K562 (cell line): Measurements from ENCODE around the gene CEP76. TPM values are rescaled to one million over a fixed set of nuclear protein-coding genes. Genes with fewer than 3 reads are reported as not detected.

Experiments used
- BDP1 ChIP-seq: IDR thresholded peaks from 3 replicates; pipeline ENCODE4 v1.6.1; 2011; ENCODE audit not compliant: insufficient read length, insufficient read depth
- DACH1 ChIP-seq: fragments of 450-650 bp; IDR thresholded peaks from 2 replicates; pipeline ENCODE4 v1.6.1; 2018; ENCODE audit not compliant: partially characterized antibody
- GMEB1 ChIP-seq: fragments of 250-450 bp; sonication (Bioruptor Pico); IDR thresholded peaks from 2 replicates; pipeline ENCODE4 v1.4.0; 2020; ENCODE audit warnings: mild to moderate bottlenecking
- GTF2E2 ChIP-seq: fragments of 200-800 bp; sonication (Bioruptor generic); IDR thresholded peaks from 2 replicates; pipeline ENCODE4 v1.6.1; 2016; ENCODE audit warnings: missing genetic modification characterization, missing compliant biosample characterization
- HINFP ChIP-seq: fragments of 450-650 bp; conservative IDR thresholded peaks from 2 replicates; pipeline ENCODE4 v1.6.1; 2016; ENCODE audit warnings: missing genetic modification characterization, low read depth, mild to moderate bottlenecking, control low read depth, missing compliant biosample characterization
- MAFG ChIP-seq: fragments of 450-650 bp; conservative IDR thresholded peaks from 2 replicates; pipeline ENCODE4 v1.6.1; 2016; ENCODE audit warnings: missing genetic modification characterization, missing compliant biosample characterization
- NEUROD1 ChIP-seq: fragments of 150-350 bp; IDR thresholded peaks from 2 replicates; pipeline ENCODE4 v1.6.1; 2014; ENCODE audit warnings: borderline replicate concordance, low read length, low read depth; ENCODE audit not compliant: partially characterized antibody
- NFATC3 ChIP-seq: fragments of 450-650 bp; IDR thresholded peaks from 2 replicates; pipeline ENCODE4 v1.6.1; 2017; ENCODE audit warnings: mild to moderate bottlenecking
- NFYB ChIP-seq: IDR thresholded peaks from 2 replicates; pipeline ENCODE4 v1.6.1; 2011; ENCODE audit warnings: mild to moderate bottlenecking, moderate library complexity; ENCODE audit not compliant: insufficient read length; ENCODE audit errors: extremely low read depth
- PHTF2 ChIP-seq: fragments of 250-450 bp; sonication (Bioruptor Pico); IDR thresholded peaks from 2 replicates; pipeline ENCODE4 v1.5.0; 2021; ENCODE audit warnings: mild to moderate bottlenecking
- SMAD1 ChIP-seq: fragments of 150-350 bp; IDR thresholded peaks from 2 replicates; pipeline ENCODE4 v1.6.1; 2014; ENCODE audit warnings: low read length, low read depth; ENCODE audit not compliant: partially characterized antibody
- TFE3 ChIP-seq: fragments of 450-650 bp; formaldehyde crosslinking; IDR thresholded peaks from 2 replicates; pipeline ENCODE4 v1.4.0; 2020; ENCODE audit warnings: mild to moderate bottlenecking, mixed read lengths
- USF1 ChIP-seq: sonication (generic); formaldehyde crosslinking; IDR thresholded peaks from 2 replicates; pipeline ENCODE4 v1.9.0; 2022; ENCODE audit warnings: mild to moderate bottlenecking, missing genetic modification reagents
- USF2 ChIP-seq: sonication (generic); formaldehyde crosslinking; IDR thresholded peaks from 2 replicates; pipeline ENCODE4 v1.5.0; 2020; ENCODE audit warnings: missing genetic modification reagents
- ZNF449 ChIP-seq: fragments of 250-450 bp; sonication (Bioruptor Pico); IDR thresholded peaks from 2 replicates; pipeline ENCODE4 v1.8.0; 2022; ENCODE audit warnings: moderate library complexity, mild to moderate bottlenecking, inconsistent platforms
- ZNF639 ChIP-seq, 2 experiments: fragments of 200-800 bp in 1 of 2; sonication (Bioruptor generic) in 1 of 2; sonication (generic) in 1 of 2; formaldehyde crosslinking in 1 of 2; IDR thresholded peaks in 1 of 2; conservative IDR thresholded peaks in 1 of 2; 2 replicates each; pipeline versions ENCODE4 v1.5.0 to v1.6.1; 2016 to 2020; ENCODE audit warnings: missing compliant biosample characterization in 1 of 2, missing genetic modification characterization in 1 of 2, missing genetic modification reagents in 1 of 2
- ZZZ3 ChIP-seq: fragments of 450-650 bp; IDR thresholded peaks from 2 replicates; pipeline ENCODE4 v1.6.1; 2016; ENCODE audit warnings: antibody characterized with exemption, mild to moderate bottlenecking, moderate library complexity
- polyA plus RNA-seq, 8 experiments: library from polyadenylated mRNA; depleted of rRNA in 4 of 8; stranded (reverse) in 5 of 8; unstranded in 3 of 8; fragments of >200 nt; fragmentation: Nextera tagmentation in 2 of 8; fragmentation: Illumina TruSeq in 1 of 8; extraction: Ambion mirVana in 2 of 8; extraction: Trizol in 1 of 8; gene quantifications; 2 replicates each; pipeline versions ENCODE4 v1.2.1 to v1.2.3, GENCODE V29; 2011 to 2014; ENCODE audit warnings: inconsistent platforms in 1 of 8, missing spikeins in 1 of 8
- total RNA-seq, 7 experiments: library from RNA; depleted of rRNA in 6 of 7; stranded (reverse); fragments of >200 nt in 6 of 7; fragmentation: Illumina TruSeq in 2 of 7; extraction: Trizol in 2 of 7; gene quantifications; 2 replicates each; pipeline versions ENCODE4 v1.2.1 to v1.2.3, GENCODE V29; 2011 to 2021; ENCODE audit warnings: low replicate concordance in 1 of 7

CEP76 gene
- total and polyA plus RNA-seq, 9 of the 15 experiments (the other 6 are each of a cell fraction or from before 2014, with no cell fraction given) = 5.3 to 27.3 (median 19.3) TPM

- TF ChIP-seq USF1 (CRISPR knock-in tag) = peak; percentile 56; the same call in 1 of the 2 replicates
- no peak for TF ChIP-seq GMEB1
- no peak for TF ChIP-seq HINFP
- no peak for TF ChIP-seq DACH1
- peak; percentile 19; the same call in 1 of the 2 replicates for TF ChIP-seq TFE3 (CRISPR knock-in tag)
- TF ChIP-seq NFYB = no peak
- no peak for TF ChIP-seq ZZZ3
- no peak for TF ChIP-seq GTF2E2 (tag)
- no peak for TF ChIP-seq NEUROD1
- no peak for TF ChIP-seq ZNF449 (CRISPR knock-in tag)
- no peak for TF ChIP-seq PHTF2 (CRISPR knock-in tag)
- no peak for TF ChIP-seq SMAD1
- no peak for TF ChIP-seq NFATC3
- TF ChIP-seq ZNF639 (CRISPR knock-in tag; conservative IDR thresholded peaks at IDR 0.05 in 1 of 2, IDR thresholded peaks at IDR 0.05 in 1 of 2) = no peak
- TF ChIP-seq BDP1 = no peak
- no peak for TF ChIP-seq MAFG
- peak; percentile 37; the same call in 1 of the 2 replicates for TF ChIP-seq USF2 (CRISPR knock-in tag)
Measured at GRCh38 chr18:12750715-12751502, 48.4 kb upstream of the CEP76 start (continued).
